ENCODE measurements around the gene MPHOSPH8.
"Not testable (repeated sequence)": the region's sequence is repeated elsewhere in the genome, so short reads cannot be mapped to it uniquely, and the experiment has no call there.

MPHOSPH8 gene

DNA sequence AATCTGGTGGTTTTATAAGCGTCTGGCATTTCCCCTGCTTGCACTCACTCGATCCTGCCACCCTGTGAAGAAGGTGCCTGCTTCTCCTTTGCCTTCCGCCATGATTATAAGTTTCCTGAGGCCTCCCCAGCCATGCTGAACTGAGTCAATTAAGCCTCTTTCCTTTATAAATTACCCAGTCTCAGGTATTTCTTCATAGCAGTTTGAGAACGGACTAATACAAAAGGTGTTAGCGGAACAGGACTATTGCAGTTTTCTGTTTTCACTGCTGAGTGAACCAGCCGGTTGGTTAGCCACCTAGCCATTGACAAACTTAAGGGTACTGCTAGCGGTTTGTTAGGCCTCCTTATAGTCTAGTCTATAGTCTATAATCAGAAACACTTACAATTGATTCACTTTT, 2.5 kb downstream of the MPHOSPH8 start:
- DNase-seq = not testable (repeated sequence)

DNA sequence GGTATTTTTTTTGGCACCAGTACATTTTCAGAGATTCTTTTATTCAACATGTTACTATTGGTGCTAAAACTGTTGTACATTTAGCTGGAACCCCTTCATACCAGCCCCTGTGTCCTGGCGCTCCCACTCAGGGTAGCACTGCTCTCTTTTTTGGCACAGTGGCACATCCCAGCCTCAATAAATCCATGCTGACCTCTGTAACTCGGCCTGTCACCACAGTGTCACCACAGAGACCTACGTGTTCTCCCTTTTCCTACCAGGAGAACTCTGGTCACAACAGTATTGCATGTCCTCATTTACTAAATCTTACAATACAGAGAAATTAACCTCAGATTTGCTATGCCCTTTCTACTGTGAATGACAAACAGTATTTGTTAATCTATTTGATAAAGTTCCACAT, 10.2 kb downstream of the MPHOSPH8 start:
- no peak for DNase-seq

DNA sequence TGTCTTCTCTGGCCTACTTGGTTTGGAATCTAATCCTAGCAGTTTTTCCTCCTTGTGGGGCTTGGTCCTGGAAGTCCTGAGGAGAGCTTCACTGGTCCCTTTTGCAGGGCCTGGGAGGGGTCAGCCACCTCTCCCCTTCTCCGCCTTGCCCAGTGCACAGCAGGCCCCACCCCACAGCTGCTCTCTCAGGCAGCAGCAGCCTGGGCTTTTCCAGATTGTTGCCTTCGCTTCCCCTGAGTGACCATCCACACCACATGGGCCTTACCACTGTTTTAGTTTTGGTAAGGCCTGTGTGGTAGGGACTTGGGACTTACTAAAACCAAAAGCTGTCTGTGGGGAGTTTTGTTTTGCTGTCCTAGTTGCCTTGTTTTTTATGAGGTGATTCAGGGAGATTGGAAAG, 11.5 kb downstream of the MPHOSPH8 start:
- DNase-seq = no peak

DNA sequence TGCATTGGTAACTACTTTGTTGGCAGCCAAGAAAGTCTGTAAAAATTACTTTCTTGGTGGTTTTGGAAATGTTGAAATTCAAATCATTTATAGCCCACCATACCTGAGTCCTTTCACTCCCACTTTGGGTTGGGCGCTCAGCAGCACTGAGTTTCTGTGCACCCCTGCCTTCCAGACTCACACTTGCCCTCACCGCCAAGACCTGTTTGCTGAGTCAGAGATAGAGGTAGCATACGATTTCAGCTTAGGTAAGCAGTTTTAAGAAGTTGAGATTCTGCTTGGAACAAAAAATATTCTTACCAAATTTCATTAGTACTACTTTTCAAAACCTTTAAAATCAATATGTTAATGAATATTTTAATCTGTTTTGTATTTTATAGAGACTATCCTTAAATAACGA, 12.6 kb downstream of the MPHOSPH8 start:
- no peak for DNase-seq

DNA sequence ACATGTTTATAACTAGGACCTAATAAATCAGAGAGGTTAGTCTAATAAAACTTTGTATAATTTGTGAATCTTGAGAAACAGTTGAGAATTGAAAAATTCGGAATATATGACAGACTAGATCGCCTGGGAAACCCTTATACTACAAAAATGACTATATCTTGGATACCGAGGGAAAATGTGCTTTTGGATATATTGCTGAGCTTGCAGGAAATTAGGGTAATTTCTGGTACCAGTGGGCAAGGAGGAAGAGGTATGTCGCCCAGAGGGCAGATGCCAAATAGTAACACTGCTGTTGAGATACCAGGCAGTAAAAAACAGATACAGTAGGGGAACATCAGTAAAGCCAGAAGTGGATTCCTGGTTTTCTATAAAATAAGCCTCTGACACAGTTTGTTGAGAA, 17.3 kb downstream of the MPHOSPH8 start:
- DNase-seq = no peak

DNA sequence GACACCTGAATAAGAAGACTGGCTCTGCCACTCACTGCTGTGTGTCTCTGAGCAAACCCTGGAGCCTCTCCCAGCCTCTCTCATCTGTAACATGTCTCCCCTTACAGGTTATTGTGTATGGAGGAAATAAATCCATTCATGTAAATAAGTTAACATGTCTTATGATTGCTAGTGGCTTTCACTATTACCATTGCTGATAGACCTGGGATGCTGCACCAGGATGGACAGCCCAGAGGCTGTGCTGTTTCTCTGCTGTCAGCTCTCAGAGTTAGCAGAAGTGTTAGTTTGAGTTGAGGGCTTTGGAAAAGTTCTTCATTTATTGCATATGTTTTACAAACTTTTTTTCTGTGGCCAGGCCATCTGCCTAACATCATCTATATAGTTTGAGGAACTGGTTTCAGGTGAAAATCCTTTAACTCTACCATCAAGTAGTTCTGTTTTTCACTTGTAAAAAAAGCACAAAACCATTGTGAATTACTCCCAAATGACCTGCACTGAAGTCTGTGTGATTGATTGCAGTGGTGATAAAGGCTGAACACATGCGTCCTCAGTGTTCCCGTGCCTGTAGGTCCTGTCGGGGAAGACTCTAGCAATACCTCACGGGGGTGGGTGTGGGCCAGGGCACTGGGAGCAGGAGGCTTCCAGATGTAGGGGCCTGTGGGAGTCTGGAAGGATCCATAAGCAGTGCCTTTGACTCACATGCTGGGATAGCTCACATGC, 24.6 kb downstream of the MPHOSPH8 start:
- DNase-seq = no peak

DNA sequence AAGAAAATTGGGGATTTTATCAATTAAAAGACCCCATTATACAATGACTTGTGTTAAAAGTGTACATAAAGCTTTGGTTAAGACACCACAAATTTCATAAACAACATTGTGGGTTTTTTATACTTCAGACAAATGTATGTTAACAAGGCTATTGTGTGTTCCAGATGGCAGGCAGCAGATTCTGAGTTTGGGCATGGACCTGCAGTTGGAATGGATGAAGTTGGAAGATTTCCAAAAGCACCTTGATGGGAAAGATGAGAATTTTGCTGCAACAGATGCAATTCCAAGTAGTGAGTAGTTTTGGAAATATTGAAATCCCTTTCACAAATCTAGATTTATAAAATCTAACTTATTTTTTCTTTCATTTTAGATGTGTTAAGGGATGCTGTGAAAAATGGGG, 25.4 kb downstream of the MPHOSPH8 start:
- no peak for DNase-seq

DNA sequence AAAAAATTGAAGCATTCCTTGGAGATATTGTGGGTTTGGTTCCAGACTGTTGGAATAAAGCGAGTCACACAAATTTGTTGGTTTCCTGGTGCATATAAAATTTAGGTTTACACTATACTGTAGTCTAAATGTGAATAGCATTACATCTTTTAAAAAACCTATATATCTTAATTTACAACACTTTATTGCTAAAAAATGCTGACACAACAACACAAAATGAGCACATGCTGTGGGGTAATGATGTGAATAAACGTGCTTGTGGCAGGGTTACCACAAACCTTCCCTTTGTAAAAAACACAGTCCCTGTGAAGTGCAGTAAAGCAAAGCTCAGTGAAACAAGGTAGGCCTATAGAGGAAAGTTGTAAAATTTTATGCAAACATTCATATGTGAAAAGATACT, 27.7 kb downstream of the MPHOSPH8 start:
- DNase-seq = no peak

DNA sequence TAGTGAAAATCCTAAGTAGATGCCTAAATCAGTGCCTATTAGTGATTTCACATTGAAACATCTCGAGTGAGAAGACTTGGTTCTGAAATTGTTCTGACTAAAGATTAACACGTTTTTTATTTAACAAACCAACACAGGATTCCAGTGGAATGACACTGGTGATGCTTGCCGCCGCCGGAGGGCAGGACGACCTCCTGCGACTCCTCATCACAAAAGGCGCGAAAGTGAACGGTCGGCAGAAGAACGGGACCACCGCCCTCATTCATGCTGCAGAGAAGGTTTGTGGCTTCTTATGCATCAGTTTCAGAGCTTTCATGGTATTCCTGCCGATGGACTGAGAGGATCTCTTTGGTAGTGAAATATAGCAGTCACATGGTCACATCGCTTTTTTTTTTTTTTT, 28.1 kb downstream of the MPHOSPH8 start:
- DNase-seq = no peak

DNA sequence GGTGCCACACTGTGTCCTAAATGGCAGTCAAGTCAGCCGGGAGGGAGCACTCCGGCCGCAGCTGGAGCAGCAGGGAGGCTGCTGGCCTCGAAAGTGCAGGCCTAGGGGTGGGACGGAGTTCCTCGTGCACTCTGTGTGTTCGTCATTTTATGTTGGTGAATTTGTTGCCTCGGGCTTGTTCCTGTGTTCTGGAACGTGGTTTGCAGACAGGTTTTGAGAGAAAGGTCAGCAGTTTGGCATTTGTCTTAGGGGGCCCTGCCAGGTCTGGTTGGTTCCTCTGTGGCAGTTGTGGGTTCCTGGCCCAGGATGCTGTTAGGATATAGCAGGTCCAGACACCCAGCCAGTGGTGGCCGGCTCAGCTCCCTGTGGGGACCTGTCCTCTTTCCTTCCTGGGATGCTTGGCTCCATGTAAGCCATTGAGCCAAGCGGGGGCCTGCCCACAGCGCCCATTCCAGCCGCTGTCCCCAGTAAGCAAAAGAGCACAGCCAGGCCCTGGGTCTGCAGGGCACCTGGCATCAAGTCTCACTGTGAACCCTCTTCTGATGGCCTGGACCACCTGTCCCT, 30.0 kb downstream of the MPHOSPH8 start:
- DNase-seq = no peak

DNA sequence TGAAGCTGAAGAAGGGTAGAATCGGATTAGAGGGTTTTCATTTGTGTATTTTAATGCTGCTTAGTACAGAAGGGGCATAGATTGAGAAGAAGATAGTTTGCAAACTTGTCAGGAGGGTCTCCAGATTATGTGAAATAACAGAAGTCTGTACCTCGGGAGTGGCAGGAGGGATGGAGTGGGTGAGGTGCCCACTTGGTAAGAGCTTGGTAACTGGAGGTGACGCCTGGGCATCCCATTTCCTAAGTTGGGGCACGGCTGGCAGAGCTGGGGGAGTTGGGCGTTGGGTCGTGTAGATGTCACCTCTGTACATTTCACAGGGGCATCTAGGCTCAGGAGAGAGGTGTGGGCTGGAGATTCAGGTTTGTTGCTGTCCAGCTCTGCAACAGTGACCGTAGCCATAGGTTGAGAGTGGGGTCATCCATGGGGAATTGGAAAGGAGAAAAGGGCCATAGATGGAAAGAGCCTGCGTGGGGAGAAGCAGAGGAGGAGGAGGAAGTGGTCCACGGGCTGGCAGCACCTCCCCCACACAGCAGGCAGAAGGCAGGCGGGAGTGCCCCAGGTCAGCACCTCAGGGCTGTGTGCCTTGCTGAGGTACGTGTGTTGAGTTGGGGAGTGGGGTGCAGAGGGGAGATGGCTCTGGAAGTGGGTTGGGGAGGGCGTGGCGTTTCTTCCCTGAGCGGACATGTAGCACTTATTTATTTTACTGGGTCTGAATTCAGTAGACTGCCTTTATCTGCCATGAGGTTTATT, 31.2 kb downstream of the MPHOSPH8 start:
- DNase-seq = no peak

DNA sequence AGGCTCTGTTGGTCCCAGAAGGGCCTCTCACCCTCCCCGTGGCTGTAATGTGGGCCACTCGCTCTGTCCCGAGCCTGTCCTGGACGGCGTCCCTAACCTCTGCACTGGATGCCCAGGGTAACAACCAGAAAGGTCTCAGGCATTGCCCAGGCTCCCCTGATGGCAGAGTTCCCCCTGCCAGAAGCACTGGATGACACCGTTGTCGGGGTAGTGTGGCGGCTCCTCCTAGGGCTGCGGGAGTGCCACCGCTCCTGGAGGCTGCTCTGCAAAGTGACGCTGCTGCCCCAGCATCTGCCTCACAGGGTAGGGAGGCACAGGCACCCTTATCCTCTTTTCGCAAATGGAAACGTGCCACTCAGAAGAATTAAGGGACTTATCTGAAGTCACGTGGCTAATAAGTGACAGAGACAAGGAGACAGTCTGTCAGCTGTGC, 32.0 kb downstream of the MPHOSPH8 start:
- no peak for DNase-seq

DNA sequence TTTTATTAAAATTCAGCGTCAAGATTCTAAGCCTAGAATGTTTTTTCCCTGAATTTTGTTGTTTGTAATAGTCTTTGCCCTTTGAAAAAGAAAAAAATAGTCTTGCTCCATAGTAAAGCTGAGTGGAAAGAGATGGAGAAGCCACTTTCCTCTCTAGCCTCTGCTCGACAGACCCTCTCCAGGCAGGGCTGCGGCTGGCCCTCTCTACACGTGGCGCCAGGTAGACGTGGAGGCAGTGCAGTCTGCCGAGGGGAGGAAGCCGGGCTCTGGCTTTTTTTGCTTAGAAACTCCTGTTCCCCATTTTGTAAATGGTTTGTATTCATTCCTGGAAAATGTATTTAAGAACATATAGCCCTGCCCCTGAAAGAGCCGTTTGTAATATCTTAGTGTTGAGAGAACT, 35.3 kb downstream of the MPHOSPH8 start:
- no peak for DNase-seq

DNA sequence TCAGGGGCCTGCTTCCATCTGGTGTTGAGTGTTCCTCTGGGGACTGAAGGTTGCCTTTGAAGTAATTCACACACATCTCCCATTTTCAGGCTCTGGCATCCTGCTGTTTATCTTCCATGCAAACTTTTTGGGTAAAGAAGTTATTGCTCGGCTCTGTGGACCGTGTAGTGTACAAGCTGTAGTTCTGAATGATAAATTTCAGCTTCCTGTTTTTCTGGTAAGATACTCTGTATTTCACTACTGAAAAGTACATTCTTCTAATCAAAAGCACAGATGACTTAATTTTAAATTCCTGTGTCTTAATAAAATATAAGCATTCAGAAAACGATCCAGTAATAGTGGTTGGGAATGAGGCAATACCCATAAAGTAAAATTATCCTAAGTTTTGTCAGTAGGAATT, 36.7 kb downstream of the MPHOSPH8 start:
- DNase-seq = no peak

DNA sequence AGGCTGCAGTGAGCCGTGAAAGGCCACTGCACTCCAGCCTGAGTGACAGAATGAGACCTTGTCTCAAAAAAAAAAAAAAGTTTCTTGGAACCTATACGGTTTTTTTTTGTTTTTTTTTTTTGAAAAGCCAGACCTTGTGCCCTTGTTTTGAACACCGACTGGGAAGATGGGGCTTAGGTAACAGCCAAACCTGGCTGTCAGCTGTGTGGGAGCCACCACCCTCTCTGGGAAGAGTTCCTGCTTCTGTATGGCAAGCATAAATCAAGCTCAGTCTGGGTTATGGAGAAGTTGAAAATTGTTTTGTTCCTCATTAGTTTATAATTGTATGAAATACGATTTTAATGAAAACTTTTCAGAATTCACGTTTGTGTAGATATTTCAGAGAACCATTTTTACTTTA, 39.5 kb downstream of the MPHOSPH8 start:
- no peak for DNase-seq

DNA sequence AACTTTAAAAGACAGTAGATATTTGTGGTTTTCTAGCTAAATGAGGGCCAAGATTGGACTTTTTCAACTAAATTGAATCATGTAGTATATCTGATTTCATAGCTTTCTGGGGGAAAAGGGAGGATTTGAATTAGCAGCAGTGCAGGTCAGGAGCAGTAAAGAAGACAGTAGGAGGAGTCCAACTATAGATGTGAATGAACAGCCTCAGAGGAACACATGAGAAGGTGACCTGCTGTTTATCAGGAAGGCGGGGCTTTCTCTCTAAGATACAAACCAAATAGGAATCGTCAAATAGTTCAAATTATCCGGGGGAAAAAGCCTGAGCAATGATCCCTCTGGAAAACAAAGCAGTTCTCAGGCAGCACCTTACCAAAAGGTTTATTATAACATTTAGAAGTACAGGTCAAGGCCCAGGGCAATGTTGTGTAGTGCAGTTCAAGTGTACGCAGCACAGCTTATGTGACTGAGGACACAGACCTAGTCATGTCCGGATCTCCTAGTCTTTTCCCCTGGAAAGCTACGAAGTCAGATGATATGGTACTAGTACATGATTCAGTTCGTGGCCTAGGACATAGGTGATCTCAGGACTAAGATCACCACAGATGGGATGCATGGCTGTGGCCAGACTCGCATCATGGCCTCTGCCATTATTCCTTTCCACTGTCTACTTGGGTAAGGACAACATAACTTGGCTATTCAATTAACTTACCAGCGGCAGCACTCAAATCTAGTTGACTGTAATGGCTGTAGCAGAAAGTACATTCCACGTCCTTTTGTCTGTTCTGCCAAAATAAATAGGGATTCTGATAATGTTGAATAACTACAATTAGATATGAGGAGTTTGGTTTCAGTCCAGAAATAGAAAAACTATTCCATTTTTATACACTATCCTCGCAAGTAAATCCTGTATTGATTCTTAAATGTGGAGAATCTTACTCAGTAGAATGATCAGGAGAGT, 40.3 kb downstream of the MPHOSPH8 start:
- DNase-seq = no peak

DNA sequence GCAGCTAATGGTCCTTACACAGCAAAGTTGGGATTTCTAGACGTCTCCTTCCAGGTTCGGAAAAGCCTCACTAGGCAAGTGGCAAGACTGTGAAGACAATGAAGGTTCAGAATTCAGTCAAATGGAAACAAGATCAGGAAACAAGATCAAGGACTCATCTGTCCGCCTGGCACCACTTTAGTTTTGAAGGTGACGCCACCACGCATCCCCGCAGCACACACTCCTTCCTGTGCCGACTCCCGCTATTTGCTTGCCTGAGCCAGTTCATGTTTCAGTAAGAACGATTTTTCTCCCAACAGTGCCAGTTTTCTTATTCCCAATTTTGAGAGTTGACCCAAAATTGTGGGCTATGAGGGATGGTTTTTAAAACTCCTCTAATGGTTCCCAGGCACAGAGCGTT, 41.4 kb downstream of the MPHOSPH8 start:
- DNase-seq = no peak

DNA sequence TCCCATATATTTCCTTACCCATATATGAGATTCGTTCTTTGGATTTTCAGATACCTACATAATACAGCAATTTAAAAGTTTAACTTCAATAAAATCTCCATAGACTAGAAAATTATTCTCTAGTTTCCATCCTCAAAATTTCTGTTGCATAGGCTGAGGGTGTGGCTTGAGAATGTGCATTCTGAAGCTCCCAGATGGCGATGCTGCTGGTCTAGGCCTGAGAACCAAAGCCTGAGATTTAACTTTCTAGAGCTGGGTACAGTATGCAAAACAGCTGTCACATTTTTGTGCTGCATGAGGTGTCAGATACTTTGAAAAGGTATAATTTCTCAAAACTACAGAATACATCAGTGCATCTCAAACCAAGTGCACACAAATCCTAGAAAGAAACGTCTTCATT, 42.7 kb downstream of the MPHOSPH8 start:
- no peak for DNase-seq

DNA sequence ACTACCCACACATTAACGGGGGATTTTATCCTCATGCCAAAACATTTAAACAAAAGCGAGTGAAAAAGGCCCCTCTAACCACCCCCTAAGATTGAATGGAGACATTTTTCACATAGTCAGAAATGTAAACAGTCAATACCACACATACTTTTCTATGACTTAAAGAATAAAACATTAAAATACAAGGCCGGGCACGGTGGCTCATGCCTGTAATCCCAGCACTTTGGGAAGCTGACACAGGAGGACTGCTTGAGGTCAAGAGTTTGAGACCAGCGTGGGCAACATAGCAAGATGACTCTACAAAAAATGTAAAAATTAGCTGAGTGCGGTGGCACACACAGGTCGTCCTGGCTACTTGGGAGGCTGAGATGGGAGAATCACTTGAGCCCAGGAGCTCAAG, 47.3 kb downstream of the MPHOSPH8 start:
- no peak for DNase-seq

DNA sequence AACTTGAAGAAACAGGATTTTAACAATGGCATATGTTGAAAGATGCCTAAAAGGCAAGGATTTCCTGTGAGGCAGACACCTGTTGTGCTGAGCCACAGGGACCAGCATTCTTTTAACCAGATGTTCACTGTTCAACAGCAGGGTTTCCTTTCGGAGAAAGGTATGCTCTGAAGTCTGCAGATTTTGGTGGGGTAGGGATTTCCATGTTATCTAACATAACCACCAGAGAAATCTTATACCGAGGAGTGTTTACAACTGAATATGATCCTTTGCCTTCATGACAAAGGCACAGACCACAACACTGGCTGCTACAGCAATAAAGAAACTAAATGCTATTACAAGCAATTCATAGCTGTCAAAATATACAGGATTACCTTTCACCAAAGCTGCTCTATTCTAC, 48.1 kb downstream of the MPHOSPH8 start:
- no peak for DNase-seq

DNA sequence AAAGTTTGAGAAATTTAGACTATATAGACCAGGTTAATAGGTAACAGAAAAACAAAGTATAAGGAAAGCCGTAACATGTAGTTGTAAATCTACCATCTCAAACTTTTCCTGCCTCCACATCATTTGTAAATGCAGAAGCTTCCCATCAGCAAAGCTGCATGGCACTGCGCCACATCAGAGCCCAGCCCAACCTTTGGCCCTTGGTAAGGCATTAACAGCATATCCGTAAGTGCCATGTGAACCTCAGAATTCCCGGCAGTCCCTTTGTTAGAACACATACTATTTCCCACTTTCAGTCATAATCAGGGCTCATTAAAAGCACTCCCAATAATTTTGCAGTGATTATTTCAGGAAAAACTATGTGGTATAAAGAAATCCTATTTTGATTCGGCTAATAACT, 51.6 kb downstream of the MPHOSPH8 start:
- DNase-seq = no peak

DNA sequence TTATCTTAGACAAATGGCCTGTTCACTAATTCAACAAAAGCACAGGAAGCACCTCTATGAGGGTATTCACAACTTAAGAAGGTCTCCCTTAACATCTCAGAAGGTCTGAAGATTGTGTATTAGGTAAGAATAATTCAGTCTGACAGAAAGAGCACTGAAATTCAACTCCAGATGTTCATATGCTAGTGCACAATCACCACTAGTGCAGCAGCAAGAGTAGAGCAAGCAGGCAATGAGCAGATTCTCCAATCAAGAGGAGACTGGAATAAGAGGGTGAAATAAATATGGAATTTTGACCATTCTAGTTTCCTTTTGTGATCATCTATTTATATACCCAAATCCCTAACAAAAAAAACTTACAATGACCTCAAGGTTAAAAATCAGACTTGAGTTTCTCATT, 52.0 kb downstream of the MPHOSPH8 start:
- DNase-seq = no peak

DNA sequence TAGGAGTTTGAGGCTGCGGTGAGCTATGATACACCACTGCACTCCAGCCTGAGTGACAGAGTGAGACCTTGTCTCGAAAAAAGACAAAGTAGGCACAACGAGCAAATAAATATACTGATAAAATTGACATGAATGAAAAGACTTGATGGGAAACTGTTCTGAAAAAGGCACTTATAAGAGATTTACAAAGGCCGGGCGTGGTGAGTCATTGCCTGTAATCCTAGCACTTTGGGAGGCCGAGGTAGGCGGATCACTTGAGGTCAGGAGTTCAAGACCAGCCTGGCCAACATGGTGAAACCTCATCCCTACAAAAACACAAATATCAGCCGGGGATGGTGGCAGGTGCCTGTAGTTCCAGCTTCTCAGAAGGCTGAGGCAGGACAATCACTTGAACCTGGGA, 58.0 kb downstream of the MPHOSPH8 start:
- DNase-seq = not testable (repeated sequence)

Data from hematopoietic multipotent progenitor cell treated with erythropoietin and hydrocortisone succinate and interleukin-3 and kit ligand, for 6 days (in vitro differentiated cells).